ENCODE results near the gene MTUS2. TPM values are rescaled to one million over a fixed set of nuclear protein-coding genes. Genes with fewer than 3 reads are reported as not detected.

Gene MTUS2
- total and polyA plus RNA-seq, 2 of the 8 experiments (the other 6 are each of a cell fraction or from before 2014, with no cell fraction given): 0.18 to 0.80 TPM

- H4K20me1 ChIP-seq (replicated peaks in 1 of 2; ENCODE audit: control insufficient read depth in 1 of 2, insufficient read depth in 2 of 2, low read length in 2 of 2): no peaks in the 10 kb centered on the region
- H3K23ac ChIP-seq (ENCODE audit: insufficient read length): no peak overlapping the region
- no peak overlapping the region for H2BK20ac ChIP-seq (ENCODE audit: low read length)
- H3K79me2 ChIP-seq (ENCODE audit: control insufficient read depth in 1 of 2, insufficient read depth in 2 of 2, low read length in 2 of 2): no peaks in the 10 kb centered on the region
- no peak overlapping the region for H3K56ac ChIP-seq (replicated peaks; ENCODE audit: insufficient read length, low read depth, low read length)
- no peak overlapping the region for H3K27ac ChIP-seq (ENCODE audit: low read depth, low read length)
- POLR2A ChIA-PET (ENCODE audit: partially characterized antibody): no interaction called here
- no peaks in the 10 kb centered on the region for H3K4me1 ChIP-seq (replicated peaks in 1 of 4; ENCODE audit: control insufficient read depth in 3 of 4, insufficient read depth in 4 of 4, low read length in 3 of 4)
- H3K18ac ChIP-seq (ENCODE audit: extremely low read depth, low read length): no peak overlapping the region
- H3K23me2 ChIP-seq (ENCODE audit: low read depth, low read length): no peaks in the 10 kb centered on the region
- H2BK120ac ChIP-seq (replicated peaks; ENCODE audit: low read depth, low read length): no peak overlapping the region
- H2BK5ac ChIP-seq (ENCODE audit: low read depth, low read length): no peak overlapping the region
- 91% methylated on average over 11 of the region's 11 CpGs; no CpG with 5 or more reads in 1 of the 2 experiments for WGBS, 2 experiments (ENCODE audit: extremely low coverage in 1 of 2, insufficient coverage in 1 of 2, insufficient read length in 1 of 2, insufficient replicate concordance in 2 of 2, low coverage in 1 of 2, low lambda C conversion rate in 2 of 2, missing lambda C conversion rate in 1 of 2)
- no peak overlapping the region for H3K4me3 ChIP-seq (ENCODE audit: extremely low read depth in 1 of 4, insufficient read depth in 2 of 4, low read depth in 3 of 4, low read length in 4 of 4)
- no peak overlapping the region for H3K14ac ChIP-seq (ENCODE audit: insufficient read length)
- H3K36me3 ChIP-seq (ENCODE audit: control insufficient read depth in 2 of 4, insufficient read depth in 4 of 4, low read length in 3 of 4): no peaks in the 10 kb centered on the region
- H3K4me2 ChIP-seq (ENCODE audit: insufficient read depth in 1 of 2, low read depth in 2 of 2, low read length in 2 of 2): no peak overlapping the region
- no peak overlapping the region for H2BK15ac ChIP-seq (ENCODE audit: low read length)
- CTCF ChIA-PET (ENCODE audit: partially characterized antibody): no interaction called here
- H2BK12ac ChIP-seq (ENCODE audit: low read depth, low read length): no peak overlapping the region
- no peak overlapping the region for H3K9ac ChIP-seq (replicated peaks in 1 of 4; ENCODE audit: extremely low read depth in 1 of 4, low read depth in 3 of 4, low read length in 3 of 4)
- no peak overlapping the region for H4K8ac ChIP-seq (ENCODE audit: extremely low read depth, insufficient read depth, low read length)
- FAIRE-seq (no peak), DNase-seq (ENCODE audit: low read depth in 1 of 2, low spot score in 2 of 2) (no peak)
- no peaks in the 10 kb centered on the region for H3K27me3 ChIP-seq (replicated peaks in 1 of 4; ENCODE audit: control insufficient read depth in 3 of 4, extremely low read depth in 1 of 4, insufficient read depth in 3 of 4, low read length in 3 of 4)
- no peaks in the 10 kb centered on the region for H3K79me1 ChIP-seq (ENCODE audit: low read depth, low read length)
- H3K9me3 ChIP-seq (ENCODE audit: insufficient read depth in 2 of 2, low read depth in 1 of 2, low read length in 1 of 2): peaks cover 0 to 8% of the 10 kb centered on the region in 2 experiments; a peak in 1 of 4 replicates
- no peak overlapping the region for H2AFZ ChIP-seq (ENCODE audit: low read length)
- no peak overlapping the region for H2AK5ac ChIP-seq (ENCODE audit: low read depth, low read length)
- H4K91ac ChIP-seq (replicated peaks; ENCODE audit: insufficient read length, low read length): no peak overlapping the region
- H4K5ac ChIP-seq (ENCODE audit: insufficient read length, low read depth, low read length): no peak overlapping the region
- H3K4ac ChIP-seq (replicated peaks; ENCODE audit: insufficient read length, low read depth, low read length): no peak overlapping the region
- no peak for TF ChIP-seq RNF2 (IDR thresholded peaks at IDR 0.05; ENCODE audit: borderline replicate concordance, low read depth, low read length, missing control alignments, poor library complexity, severe bottlenecking)
Measured at GRCh38 chr13:29266756-29267733, 446.9 kb downstream of the MTUS2 start.
